Fibroblast of the aortic adventitia (primary cell): ENCODE data around the gene MYD88. TPM values are rescaled to one million over a fixed set of nuclear protein-coding genes. Genes with fewer than 3 reads are reported as not detected.

ENCODE experiments used
- DNase-seq: peaks from one replicate; pipeline ENCODE4 v3.0.0-alpha.2; 2010; ENCODE audit warnings: low read depth
- H3K4me3 ChIP-seq: 2 replicates; pipeline ENCODE4 v1.5.1; 2011; ENCODE audit warnings: low read depth, mild to moderate bottlenecking, control low read depth, low read length, moderate library complexity
- small RNA-seq: library from RNA; depleted of rRNA; stranded (forward); fragments of <200 nt; gene quantifications from one replicate; pipeline ENCODE3, GENCODE V24; 2012
- total RNA-seq: library from RNA; depleted of rRNA; stranded (reverse); fragments of >200 nt; gene quantifications from 2 replicates; pipeline ENCODE4 v1.2.3, GENCODE V29; 2012; ENCODE audit warnings: low replicate concordance
- TF ChIP-seq, protein P1 (sequence below): IDR thresholded peaks from 2 replicates; pipeline ENCODE4 v1.5.1; 2011; ENCODE audit warnings: mild to moderate bottlenecking, low read length, control low read depth, inconsistent platforms; ENCODE audit not compliant: insufficient read depth

Gene MYD88
- total RNA-seq, 1 donor, result 8.3 TPM

DNA sequence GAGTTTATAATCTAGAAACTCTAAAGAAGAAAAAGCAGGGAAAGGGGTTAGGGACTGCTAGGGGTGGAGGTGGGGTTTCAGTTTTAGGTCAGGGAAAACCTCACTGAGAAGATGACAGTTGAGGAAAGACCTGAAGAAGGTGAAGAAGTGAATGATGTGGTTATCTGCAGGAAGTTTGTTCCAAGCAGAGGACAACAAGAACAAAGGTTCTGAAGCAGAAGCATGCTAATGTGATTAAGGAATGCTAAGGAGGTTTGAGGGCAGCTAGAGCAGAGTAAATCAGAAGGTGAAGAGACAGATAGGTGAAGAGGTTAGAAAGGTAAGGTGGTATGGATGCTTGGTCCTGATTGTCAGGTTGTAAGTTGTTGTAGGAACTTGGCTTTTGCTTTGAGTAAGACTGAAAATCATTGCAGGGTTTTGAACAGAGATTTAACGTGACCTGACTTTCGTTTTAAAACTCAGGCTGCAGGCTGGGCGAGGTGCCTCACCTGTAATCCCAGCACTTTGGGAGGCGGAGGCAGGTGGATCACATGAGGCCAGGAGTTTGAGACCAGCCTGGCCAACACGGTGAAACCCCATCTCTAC, 35.5 kb downstream of the MYD88 start:
- no peak for DNase-seq
- H3K4me3 ChIP-seq, result no peak overlapping the region

DNA sequence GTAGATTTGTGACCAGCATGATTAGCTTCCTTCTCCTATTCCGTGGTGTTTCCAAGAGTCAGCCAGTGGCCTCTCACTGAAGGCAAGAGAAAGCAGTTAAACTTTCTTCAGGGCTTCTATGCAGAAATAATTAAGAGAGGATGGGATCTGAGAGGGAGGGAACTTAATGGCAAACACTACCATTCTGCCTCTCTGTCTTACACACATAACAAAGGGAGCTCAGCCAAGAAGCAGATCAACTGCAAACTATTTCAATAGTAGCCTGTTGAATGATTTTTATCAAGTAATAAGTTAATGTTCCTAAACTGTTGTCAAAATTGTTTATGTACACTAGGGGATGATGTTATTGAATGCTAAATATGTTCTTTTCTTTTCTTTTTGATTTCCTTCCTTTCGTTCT, 38.7 kb downstream of the MYD88 start:
- TF ChIP-seq, protein P1, sequence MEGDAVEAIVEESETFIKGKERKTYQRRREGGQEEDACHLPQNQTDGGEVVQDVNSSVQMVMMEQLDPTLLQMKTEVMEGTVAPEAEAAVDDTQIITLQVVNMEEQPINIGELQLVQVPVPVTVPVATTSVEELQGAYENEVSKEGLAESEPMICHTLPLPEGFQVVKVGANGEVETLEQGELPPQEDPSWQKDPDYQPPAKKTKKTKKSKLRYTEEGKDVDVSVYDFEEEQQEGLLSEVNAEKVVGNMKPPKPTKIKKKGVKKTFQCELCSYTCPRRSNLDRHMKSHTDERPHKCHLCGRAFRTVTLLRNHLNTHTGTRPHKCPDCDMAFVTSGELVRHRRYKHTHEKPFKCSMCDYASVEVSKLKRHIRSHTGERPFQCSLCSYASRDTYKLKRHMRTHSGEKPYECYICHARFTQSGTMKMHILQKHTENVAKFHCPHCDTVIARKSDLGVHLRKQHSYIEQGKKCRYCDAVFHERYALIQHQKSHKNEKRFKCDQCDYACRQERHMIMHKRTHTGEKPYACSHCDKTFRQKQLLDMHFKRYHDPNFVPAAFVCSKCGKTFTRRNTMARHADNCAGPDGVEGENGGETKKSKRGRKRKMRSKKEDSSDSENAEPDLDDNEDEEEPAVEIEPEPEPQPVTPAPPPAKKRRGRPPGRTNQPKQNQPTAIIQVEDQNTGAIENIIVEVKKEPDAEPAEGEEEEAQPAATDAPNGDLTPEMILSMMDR, result no peak
- no peak overlapping the region for H3K4me3 ChIP-seq
- peak; percentile 23 for DNase-seq

More for the DNA sequence above, 35.5 kb downstream of the MYD88 start:
- TF ChIP-seq, protein P1, result no peak

DNA sequence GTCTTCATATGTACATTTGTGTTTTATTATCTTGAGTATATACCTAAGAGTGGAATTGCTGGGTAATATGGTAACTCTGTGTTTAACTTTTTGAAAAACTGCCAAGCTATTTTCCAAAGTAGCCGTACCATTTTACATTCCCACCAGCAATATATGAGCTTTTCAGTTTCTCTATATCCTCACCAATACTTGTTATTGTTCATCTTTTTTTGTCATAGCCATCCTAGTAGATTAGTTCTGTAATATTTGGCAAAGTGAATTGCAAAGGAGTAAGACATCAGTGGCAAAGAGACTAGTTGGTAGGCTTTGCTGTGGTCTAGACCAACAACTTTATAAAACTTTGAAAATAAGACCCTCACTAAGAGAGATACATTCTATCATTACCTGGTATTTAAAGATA, 48.3 kb downstream of the MYD88 start:
- no peak for DNase-seq
- TF ChIP-seq, protein P1, result no peak
- no peak overlapping the region for H3K4me3 ChIP-seq

DNA sequence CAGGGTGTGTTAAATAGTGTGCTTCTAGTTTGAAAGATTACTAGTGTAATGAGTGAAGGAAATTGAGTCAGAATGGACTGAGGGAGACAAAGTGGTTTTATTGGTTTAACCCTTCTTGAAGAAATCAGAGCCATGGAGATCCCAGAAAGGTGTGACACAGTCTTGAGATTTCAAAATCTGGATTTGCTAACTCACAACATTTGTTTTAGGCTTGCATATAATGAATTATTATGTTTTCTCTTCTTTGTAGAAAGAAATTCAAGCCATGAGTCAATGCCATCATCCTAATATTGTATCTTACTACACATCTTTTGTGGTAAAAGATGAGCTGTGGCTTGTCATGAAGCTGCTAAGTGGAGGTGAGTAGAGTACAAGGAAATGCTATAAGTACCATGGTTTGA, 52.0 kb downstream of the MYD88 start:
- no peak overlapping the region for H3K4me3 ChIP-seq
- TF ChIP-seq, protein P1, result no peak
- DNase-seq, result no peak

Small RNA genes lying within 50 kb of the gene (small RNA-seq; reads per million reads assigned to genes)
- gene RF00019, result not detected

Other genes starting within 250 kb of the MYD88 start
- 2.4 and 7.0 TPM in 2 replicates for gene VILL, start 147.9 kb upstream of the MYD88 start, total RNA-seq
- gene PLCD1, start 109.0 kb upstream of the MYD88 start, total RNA-seq, result 20.5 and 28.3 TPM in 2 replicates
- gene DLEC1, start 99.5 kb upstream of the MYD88 start, total RNA-seq, result 0.09 and 0.25 TPM in 2 replicates
- gene ACAA1, start 1.5 kb upstream of the MYD88 start, total RNA-seq, result 20.6 and 40.9 TPM in 2 replicates
- gene OXSR1, start 26.9 kb downstream of the MYD88 start, total RNA-seq, result 36.2 and 38.0 TPM in 2 replicates
- gene SLC22A13, start 127.2 kb downstream of the MYD88 start, total RNA-seq, result 0.45 TPM in 1 of 2 replicates, not detected in the other
- gene SLC22A14, start 143.6 kb downstream of the MYD88 start, total RNA-seq, result not detected in 2 replicates
- 4.9 and 12.2 TPM in 2 replicates for gene XYLB, start 208.1 kb downstream of the MYD88 start, total RNA-seq